Right lobe of liver (tissue), 4 donors: ENCODE results near the gene YIPF4.

ENCODE experiments used
- POLR2A ChIP-seq: fragments of 450-650 bp; IDR thresholded peaks from one replicate; pipeline ENCODE4 v1.6.1; 2017; ENCODE audit warnings: antibody characterized with exemption, mild to moderate bottlenecking
- TF ChIP-seq, protein P1 (sequence below), 4 donors: fragments of 200-600 bp in 3 of 4; fragments of 450-650 bp in 1 of 4; IDR thresholded peaks; one replicate each; pipeline versions ENCODE4 v1.5.1 to v1.8.0; 2016 to 2022; ENCODE audit warnings: antibody characterized with exemption in 4 of 4, mild to moderate bottlenecking in 2 of 4
- donor health status: DM: no; HTN: no; CAD: no.
- donor health status: DM: no; HTN: no; CAD: no.
- donor health status: DM: no; HTN: yes; CAD: no.

DNA sequence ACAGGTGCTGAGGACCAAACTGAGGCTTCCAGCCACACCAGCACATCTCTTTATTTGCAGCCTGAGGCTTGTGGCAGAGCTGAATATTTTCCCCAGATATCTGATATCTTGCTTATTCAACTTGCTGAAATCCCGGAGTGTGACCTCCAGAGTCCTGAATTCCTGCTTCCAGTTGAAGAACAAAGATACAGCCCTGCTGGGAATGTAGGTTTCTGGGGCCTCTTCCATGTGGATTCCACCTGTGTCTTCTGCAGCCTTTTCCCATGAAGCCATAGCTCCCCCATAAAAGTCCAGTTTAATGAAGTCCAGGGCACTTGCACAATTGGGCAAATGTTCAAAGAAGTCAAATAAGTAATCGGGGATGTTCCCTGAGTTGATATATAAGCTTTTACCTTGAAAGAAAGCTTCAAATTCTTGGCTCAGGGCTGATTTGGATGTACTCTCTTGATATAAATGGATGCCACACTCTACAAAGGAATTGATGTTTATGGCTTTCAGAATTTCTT lies 27.9 kb upstream of the YIPF4 start:
- TF ChIP-seq, protein P1, sequence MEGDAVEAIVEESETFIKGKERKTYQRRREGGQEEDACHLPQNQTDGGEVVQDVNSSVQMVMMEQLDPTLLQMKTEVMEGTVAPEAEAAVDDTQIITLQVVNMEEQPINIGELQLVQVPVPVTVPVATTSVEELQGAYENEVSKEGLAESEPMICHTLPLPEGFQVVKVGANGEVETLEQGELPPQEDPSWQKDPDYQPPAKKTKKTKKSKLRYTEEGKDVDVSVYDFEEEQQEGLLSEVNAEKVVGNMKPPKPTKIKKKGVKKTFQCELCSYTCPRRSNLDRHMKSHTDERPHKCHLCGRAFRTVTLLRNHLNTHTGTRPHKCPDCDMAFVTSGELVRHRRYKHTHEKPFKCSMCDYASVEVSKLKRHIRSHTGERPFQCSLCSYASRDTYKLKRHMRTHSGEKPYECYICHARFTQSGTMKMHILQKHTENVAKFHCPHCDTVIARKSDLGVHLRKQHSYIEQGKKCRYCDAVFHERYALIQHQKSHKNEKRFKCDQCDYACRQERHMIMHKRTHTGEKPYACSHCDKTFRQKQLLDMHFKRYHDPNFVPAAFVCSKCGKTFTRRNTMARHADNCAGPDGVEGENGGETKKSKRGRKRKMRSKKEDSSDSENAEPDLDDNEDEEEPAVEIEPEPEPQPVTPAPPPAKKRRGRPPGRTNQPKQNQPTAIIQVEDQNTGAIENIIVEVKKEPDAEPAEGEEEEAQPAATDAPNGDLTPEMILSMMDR (IDR thresholded peaks at IDR 0.05), result no peak
- no peak for TF ChIP-seq POLR2A
